Ramos (cell line): Measurements from ENCODE around the gene MYO7B.

Experiments
- in situ Hi-C: fragments of 300-500 bp; cut with MboI; formaldehyde crosslinking; loops from one replicate; pipeline ENCODE4 v1.14.3; 2022; ENCODE audit warnings: low sequenced_read_pairs; ENCODE audit not compliant: unreplicated experiment

Gene MYO7B

DNA sequence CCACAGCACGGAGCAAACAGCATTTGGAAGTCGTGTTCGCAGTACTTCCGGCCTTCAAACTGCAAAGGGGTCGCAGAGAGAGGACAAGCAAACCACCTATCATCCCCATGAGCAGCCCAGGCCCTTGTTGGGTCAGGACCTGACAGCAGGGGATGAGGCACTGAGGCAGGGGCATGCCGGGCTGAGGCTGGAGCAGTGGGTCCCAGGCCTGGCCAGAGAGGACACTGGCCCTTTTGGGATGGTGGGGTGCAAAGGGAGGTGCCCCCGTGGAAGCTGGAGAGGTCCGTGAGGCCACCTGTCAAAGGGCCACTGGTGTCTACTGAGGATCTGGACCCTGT, 119.3 kb downstream of the MYO7B start:
- in situ Hi-C loops, result loop anchor here (5.0 kb wide), 1 partner anchor 73 kb away; no protein-coding TSS in a partner anchor

DNA sequence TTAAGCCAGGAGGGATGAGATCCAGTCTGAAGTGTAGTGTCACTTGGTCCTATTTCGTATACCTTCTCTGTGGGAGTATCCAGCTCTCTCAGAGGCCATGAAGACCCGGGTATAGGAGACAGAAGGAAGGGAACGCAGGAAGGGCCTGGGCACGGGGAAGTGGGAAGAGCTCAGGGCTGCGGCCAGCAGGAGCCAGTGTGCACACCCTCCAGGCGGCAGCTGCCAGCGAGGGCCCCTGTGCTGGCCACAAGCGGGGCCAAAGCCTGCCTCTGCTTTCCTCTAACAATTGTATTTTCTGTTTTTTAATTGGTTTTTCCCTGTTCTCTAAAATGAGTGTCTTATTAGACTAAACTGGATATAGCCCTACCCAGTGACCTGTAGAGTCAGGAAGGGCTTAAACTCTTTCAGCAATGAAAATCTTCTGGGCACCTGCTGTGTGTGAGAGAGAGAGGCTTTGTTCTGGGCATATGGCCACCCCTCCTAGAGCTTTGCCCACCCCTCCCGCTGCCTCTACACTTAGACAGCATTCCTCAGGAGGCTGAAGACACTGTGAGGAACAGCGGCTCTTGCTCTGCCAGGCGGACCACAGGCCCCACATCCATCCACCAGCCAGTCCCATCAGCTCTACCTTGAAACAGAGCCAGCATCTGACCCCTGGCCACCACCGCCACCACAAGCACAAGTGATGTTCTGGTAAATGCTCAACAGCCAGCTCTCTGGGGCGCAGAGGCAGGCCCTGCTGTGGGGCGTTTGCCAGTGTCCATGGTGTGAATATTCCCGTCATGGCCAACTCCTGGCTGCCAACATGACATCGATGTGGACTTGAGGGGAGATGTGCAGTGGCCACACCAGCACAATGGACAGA, 120.0 kb downstream of the MYO7B start:
- in situ Hi-C loops, result no loop called here

GRCh38 chr2:127656569-127657231, 121.2 kb downstream of the MYO7B start:
- in situ Hi-C loops, result no loop called here

DNA sequence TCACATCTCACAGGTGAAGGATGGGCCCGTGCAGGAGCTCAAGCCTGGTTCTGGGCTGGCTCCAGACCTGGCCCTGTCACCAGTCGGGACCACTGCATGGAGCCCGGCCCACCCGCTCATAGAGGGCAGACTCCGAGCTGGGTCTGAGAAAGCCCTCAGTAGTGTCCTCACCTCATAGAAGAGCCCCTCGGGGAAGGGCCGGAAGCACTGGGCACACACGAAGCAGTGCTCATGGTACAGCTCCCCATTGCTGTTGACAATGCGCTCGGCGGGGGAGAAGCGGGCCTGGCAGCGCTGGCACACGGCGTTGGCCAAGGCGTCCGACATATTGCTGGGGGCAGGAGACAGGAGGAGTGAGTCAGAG, 121.7 kb downstream of the MYO7B start:
- in situ Hi-C loops, result no loop called here

DNA sequence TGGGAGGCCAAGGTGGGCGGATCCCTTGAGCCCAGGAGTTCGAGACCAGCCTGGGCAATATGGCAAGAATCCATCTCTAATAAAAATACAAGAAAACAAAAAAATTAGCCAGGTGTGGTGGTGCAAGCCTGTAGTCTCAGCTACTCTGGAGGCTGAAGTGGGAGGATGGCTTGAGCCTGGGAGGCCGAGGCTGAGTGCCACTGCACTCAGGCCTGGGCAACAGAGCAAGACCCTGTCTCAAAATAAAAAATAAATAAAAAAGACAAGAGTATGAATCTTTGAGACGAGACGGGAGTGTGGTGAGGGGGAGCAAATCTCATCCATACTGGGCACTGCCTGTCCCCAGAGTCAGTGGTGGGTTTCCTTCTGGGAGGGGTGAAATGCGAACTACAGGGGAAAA, 122.7 kb downstream of the MYO7B start:
- in situ Hi-C loops, result no loop called here

- in situ Hi-C loops, result no loop called here
These were observed 123.3 kb downstream of the MYO7B start for GRCh38 chr2:127658641-127659407.

- in situ Hi-C loops, result no loop called here
These were observed 124.2 kb downstream of the MYO7B start for GRCh38 chr2:127659408-127660290.

GRCh38 chr2:127660291-127660578, 124.8 kb downstream of the MYO7B start:
- in situ Hi-C loops, result no loop called here

DNA sequence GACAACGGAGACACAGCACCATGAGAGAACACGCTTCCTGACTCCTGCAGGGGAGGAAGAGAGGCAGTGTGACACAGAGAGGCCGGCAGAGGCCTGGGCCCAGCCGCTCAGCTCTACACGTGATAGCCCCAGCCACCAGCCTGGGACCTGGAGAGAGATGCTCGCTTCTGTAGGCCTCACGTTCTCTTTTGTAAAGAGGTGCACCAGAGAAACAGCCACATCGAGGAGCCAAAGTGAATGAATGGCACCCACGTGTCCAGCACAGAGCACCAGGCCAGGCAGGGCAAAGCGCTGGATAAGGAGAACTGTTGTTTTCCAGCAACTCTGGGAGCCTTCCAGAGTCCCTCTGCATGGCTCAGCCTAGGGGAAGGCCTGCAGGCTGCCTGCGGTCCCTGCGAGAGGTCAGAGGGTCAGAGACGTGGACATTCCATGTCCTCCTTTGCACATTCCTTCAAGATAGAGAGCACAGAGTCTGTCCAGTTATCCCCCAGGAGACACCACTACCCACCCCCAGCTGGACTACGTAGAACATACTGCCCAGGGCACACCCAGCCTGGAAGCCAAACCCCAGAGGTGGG, 125.7 kb downstream of the MYO7B start:
- in situ Hi-C loops, result no loop called here

DNA sequence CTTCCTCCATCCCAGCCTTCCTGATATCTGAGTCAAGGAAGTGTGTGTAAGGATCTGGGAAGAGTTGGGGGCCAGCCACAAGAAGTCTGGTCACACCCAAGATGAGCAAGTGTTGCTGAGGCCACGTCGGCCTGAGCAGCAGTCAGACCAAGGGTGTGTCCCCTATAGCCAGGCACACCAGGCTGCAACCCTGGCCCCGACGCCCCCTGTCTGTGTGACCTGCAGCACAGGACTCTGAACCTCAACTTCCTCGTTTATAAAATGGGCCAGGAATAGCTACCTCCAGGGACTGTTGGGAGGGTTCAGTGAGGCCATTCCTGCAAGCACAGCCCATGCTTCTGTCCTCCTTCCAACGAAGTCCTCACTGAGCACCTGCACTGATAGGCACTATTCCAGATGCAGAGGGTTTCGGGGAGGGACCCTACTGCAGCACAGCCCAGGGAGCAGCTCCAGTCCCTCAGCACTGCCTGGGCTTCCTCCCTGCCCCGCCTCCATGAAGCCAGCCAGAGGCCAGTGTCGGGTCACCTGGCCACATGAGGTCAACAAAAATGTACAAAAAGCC, 126.5 kb downstream of the MYO7B start:
- in situ Hi-C loops, result no loop called here

- in situ Hi-C loops, result no loop called here
These were observed 127.6 kb downstream of the MYO7B start for GRCh38 chr2:127662937-127663565.

DNA sequence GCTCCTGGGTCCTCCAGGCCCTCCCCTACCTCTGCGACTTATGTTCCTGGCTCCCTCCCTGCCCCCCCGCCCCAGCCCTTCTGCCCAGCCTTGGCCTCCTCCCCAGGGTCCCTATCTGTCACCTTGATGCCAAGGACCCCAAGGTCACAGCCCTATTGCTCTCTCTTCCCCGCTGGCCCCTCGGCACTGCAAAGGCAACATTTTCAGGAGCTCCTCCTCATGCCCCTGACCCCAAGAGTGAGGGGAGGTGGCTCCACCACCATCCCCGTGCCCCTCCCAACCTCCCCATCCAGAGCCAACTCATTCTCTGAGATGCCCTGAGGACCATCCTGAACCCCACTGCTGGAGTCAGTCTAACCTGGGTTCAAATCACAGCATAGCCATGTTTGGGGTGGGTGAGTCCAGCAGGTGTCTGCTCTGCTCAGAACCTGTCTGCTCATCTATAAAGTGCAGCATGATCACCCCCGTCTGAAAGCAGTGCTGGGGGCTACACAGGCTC, 128.1 kb downstream of the MYO7B start:
- in situ Hi-C loops, result no loop called here

DNA sequence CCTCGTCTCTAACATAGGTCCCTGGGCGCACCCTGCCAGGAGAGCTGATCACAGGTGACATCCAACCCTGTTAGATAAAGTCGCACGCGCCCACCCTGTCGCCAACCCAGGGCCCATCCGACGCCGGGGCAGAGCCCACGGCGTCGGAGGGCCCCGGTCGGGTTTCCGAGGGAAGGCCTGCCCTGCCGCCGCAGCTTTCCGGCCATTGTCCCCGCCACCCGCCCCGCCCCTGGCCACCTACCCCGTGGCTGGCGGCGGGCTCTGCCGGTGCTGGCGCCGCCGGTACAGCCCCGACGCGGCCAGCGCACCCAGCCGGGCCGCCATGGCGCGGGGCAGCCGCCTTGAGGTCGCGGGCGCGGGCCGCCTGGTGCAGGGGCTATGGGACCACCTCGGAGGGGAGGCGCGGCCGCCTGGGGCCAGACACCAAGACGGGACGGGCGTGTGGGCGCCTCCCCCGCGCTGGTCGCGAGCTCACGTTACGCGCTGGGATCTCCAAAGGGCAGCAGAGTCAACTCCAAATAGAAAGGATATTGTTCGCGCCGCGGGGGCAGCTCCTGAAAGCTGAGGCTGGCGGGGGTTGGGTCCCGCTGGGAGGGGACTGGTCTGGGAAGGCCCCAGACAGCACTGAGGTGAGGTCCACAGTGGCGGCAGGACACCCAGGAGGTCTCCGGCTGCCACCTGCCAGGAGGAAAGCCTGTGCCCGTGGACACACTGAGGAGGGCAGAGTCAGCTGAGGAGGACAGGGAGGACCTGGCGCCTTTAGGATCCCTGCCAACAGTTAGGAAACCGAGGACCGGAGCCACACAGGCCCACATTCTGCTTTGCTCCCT, 128.8 kb downstream of the MYO7B start:
- in situ Hi-C loops, result no loop called here

- in situ Hi-C loops, result no loop called here
These were observed 129.4 kb downstream of the MYO7B start for GRCh38 chr2:127664895-127665225.

DNA sequence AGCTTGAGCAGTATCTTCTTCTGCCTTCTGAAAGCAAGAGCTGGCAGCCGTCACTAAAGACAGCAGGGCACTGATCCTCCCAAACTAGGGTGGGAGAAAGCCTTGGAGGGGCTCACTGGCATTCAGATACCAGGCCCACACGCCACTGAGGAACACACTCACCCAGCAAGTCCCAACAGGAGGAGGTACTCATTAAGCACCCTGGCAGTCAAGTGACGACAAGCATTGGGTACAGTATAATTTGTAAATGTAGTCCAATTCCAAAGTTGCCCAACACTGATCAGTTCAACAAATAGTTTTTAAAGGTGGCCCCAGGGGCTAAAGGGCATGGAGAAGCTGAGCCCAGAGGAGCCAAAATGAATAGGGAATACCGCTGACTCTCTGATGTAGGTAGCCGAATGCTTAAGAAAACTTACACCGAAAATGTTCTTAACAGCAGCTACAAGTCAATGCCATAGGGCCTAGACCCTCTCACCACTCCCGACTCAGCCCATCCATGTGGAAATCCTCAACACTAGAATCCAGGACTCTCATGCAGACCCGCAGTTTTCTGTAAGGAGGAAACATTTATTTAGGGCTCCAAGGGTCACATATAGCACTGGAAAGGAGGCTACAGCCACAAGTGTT, 129.9 kb downstream of the MYO7B start:
- in situ Hi-C loops, result no loop called here

DNA sequence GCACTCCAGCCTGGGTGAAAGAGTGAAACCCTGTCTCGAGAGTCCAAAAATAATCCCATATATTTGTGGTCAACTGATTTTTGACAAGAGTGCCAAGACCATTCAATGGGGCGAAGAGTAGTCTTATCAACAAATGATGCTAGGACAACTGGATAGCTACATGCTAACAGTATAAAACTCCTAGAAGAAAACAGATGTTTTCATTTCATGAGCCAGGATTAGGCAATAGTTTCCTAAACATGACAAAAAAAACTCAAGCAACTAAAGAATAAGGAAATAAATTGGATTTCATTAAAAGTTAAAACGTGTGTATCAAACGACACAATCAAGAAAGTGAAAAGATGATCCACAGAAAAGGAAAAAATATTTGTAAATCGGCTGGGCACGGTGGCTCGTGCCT, 133.6 kb downstream of the MYO7B start:
- in situ Hi-C loops, result no loop called here

GRCh38 chr2:127670055-127670956, 134.8 kb downstream of the MYO7B start:
- in situ Hi-C loops, result no loop called here
